Skeletal muscle satellite cell (primary cell): ENCODE measurements around the gene NCF2.

Source experiments
- H3K27me3 ChIP-seq: 2 replicates; pipeline ENCODE4 v1.7.0; 2013; ENCODE audit warnings: low read length; ENCODE audit not compliant: control insufficient read depth, insufficient read depth
- H3K36me3 ChIP-seq: 2 replicates; pipeline ENCODE4 v1.7.0; 2013; ENCODE audit warnings: mild to moderate bottlenecking, control low read depth, low read length; ENCODE audit not compliant: insufficient read depth
- H3K4me1 ChIP-seq: 2 replicates; pipeline ENCODE4 v1.7.0; 2013; ENCODE audit warnings: low read length; ENCODE audit not compliant: control insufficient read depth, insufficient read depth
- H3K4me2 ChIP-seq: 2 replicates; pipeline ENCODE4 v1.7.0; 2013; ENCODE audit warnings: mild to moderate bottlenecking, low read length
- H3K4me3 ChIP-seq: 2 replicates; pipeline ENCODE4 v1.7.0; 2013; ENCODE audit warnings: low read length
- H3K9ac ChIP-seq: 2 replicates; pipeline ENCODE4 v1.7.0; 2013; ENCODE audit warnings: mild to moderate bottlenecking, low read depth, low read length, moderate library complexity
- H3K9me3 ChIP-seq: replicated peaks from 2 replicates; pipeline ENCODE4 v1.7.0; 2013; ENCODE audit warnings: mild to moderate bottlenecking, control low read depth, low read length

The NCF2 gene

DNA sequence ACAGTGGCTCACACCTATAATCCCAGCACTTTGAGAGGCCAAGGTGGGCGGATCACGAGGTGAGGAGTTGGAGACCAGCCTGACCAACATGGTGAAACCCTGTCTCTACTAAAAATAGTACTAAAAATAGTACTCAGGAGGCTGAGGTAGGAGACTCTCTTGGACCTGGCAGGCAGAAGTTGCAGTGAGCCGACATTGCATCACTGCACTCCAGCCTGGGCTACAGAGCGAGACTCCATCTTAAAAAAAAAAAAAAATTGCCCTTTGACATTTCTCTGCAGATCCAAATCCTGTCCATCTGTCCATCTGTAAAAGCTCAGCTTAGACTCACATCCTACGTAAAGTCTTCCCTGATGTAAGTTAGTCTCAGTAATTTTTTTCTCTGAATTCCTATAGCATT, 6.2 kb upstream of the NCF2 start:
- no peak overlapping the region for H3K4me2 ChIP-seq
- no peak overlapping the region for H3K9ac ChIP-seq
- no peaks in the 10 kb centered on the region for H3K36me3 ChIP-seq
- H3K27me3 ChIP-seq = peaks cover 7% of the 10 kb centered on the region
- no peaks in the 10 kb centered on the region for H3K9me3 ChIP-seq
- H3K4me1 ChIP-seq = peaks cover 5% of the 10 kb centered on the region
- no peak overlapping the region for H3K4me3 ChIP-seq

DNA sequence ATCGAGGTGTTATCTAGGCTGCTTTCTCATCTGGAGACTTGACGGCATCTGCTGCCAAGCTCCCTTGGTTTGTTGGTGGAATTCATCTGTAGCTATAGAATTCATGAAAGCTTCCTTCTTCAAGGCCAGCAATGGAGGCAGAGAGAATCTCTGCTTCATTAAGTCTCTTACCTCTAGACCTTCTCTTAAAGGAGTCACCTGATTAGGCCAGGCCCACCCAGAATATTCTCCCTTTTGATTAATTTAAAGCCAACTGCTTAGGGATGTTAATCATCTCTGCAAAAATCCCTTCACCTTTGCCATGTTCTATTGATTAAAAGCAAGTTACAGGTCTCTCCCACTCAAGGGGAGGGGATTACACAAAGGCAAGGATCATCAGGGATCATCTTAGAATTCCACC, 5.3 kb upstream of the NCF2 start:
- Histone ChIP-seq H3K9ac (no peak overlapping the region), H3K4me1 (peaks cover 3% of the 10 kb centered on the region), H3K4me2 (no peak overlapping the region), H3K36me3 (no peaks in the 10 kb centered on the region), H3K4me3 (no peak overlapping the region), H3K9me3 (no peaks in the 10 kb centered on the region), H3K27me3 (peaks cover 7% of the 10 kb centered on the region)

DNA sequence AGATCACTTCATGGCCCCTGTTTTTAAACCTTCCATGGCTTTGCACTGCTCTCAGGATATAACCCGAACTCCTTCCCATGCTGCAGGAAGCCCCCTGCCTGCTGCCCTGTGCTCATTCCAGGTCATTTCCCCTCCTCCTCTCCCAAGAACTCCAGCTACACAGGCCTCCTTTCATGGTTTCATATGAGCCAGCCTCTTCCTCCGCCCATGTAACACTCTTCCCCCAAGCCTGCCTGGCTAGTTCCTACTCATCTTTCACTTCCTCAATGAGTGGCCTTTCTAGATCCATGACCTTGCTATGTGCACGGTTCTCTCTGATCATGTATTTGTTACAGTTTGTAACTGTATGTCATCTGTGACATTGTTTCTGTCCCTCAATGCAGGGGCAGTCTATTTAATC, 3.1 kb upstream of the NCF2 start:
- H3K9ac ChIP-seq = no peak overlapping the region
- no peak overlapping the region for H3K4me2 ChIP-seq
- H3K4me1 ChIP-seq = no peaks in the 10 kb centered on the region
- H3K27me3 ChIP-seq = peaks cover 7% of the 10 kb centered on the region
- H3K4me3 ChIP-seq = no peak overlapping the region
- no peaks in the 10 kb centered on the region for H3K36me3 ChIP-seq
- no peaks in the 10 kb centered on the region for H3K9me3 ChIP-seq

DNA sequence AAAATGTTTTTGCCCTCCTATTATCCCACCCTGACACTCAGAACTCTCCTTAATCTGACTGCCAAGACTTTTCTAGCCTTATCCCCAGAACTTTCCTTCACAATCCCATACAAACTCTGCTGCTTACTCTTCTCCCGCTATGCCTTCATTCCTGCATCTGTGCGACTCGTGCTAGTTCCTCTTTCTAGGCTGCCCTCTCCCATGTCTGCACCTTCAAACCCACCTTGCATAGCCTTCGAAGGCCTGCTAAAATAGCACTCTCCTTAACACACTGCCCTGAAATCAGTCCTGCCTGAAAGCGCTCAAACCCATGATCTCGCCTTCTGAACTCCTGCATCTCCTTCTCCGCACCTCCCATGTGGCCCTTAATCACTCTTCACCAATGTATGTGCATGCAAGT, 2.5 kb upstream of the NCF2 start:
- no peak overlapping the region for H3K9ac ChIP-seq
- H3K4me1 ChIP-seq = no peaks in the 10 kb centered on the region

DNA sequence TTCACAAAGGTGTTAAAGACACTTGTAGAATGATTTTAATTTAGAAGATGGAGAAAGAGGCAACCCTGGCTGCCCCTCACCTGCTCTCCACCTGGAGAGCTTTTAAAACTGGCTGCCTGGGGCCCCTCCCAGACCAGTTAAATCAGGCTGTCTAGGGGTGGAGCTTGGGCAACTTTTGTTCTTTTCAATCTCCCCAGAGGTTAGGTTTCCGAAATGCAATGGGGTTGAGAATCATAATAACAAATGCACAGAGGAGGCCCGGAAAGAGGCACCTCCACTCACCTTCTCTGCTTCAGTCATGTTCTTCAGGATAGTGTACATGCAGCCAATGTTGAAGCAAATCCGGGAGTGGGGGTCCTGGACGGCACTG, 400 bp downstream of the NCF2 start:
- Histone ChIP-seq H3K9me3 (no peaks in the 10 kb centered on the region), H3K9ac (no peak overlapping the region), H3K4me3 (no peak overlapping the region), H3K27me3 (no peaks in the 10 kb centered on the region), H3K36me3 (no peaks in the 10 kb centered on the region), H3K4me1 (peaks cover 3% of the 10 kb centered on the region), H3K4me2 (no peak overlapping the region)

More for the DNA sequence above, 2.5 kb upstream of the NCF2 start:
- Histone ChIP-seq H3K4me3 (no peak overlapping the region), H3K9me3 (no peaks in the 10 kb centered on the region), H3K27me3 (peaks cover 7% of the 10 kb centered on the region), H3K36me3 (no peaks in the 10 kb centered on the region), H3K4me2 (no peak overlapping the region)

DNA sequence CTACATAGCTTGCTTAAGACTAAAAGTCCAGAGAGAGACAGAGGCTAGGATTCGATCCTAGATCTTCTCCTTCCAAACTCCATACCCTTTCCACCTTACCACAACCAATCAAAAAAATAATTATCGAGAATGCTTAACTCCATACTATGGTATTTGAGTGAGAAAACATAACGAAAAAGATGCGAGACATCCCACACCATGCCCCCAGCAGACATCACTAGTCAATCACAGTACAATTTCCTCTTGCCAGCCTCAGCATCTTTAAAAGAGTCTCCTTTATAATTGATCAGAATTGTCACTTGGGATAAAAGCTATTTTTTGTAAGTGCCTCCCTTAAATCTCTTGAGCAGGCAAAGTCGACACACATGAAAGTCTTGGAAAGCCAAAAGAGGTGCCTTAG, 875 bp downstream of the NCF2 start:
- Histone ChIP-seq H3K4me2 (no peak overlapping the region), H3K27me3 (no peaks in the 10 kb centered on the region), H3K4me3 (no peak overlapping the region), H3K4me1 (peaks cover 3% of the 10 kb centered on the region), H3K36me3 (no peaks in the 10 kb centered on the region), H3K9ac (no peak overlapping the region), H3K9me3 (no peaks in the 10 kb centered on the region)

DNA sequence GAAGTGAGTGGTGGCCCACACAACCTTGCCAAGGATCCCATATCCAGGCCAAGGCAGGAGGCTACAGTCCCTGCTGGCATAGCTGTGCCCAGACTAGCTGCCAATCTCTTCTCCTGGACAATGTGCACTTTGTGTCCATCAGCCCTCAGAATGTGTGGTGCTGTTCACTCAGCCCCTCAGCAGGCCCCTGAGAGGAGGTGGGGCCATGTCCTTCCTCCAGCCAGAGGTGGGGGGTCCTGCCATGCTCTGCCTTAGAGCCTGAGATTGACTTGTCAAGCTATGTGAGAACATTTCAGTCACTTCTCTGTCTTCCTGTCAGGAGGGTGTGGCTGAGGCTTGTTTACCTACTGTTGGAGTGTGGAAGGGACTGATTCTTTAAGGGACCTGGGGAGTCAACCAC, 1.4 kb downstream of the NCF2 start:
- Histone ChIP-seq H3K27me3 (no peaks in the 10 kb centered on the region), H3K36me3 (no peaks in the 10 kb centered on the region), H3K4me2 (no peak overlapping the region), H3K4me3 (no peak overlapping the region), H3K4me1 (peaks cover 3% of the 10 kb centered on the region), H3K9me3 (no peaks in the 10 kb centered on the region), H3K9ac (no peak overlapping the region)

DNA sequence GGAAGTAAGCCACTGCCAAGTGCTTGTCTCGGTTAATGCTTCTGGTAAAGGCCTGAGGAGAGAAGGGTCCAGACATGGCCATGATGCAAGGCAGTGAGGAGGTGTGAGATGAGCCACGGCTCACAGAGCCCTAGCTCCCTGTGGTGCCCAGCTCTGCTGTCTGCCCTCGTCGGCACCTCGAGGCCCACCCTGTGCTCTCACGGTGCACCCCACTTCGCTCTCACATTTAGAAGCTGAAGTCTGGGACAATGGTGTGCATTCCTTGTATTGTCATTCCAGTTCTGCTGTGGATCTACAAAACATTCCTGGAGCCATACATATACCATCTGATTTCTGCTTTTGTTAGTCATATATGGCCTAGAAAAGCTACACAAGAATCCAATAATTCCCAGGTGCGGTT, 3.3 kb downstream of the NCF2 start:
- no peaks in the 10 kb centered on the region for H3K27me3 ChIP-seq
- no peak overlapping the region for H3K4me2 ChIP-seq
- no peaks in the 10 kb centered on the region for H3K36me3 ChIP-seq
- H3K4me3 ChIP-seq = no peak overlapping the region
- H3K9ac ChIP-seq = no peak overlapping the region
- H3K9me3 ChIP-seq = no peaks in the 10 kb centered on the region
- H3K4me1 ChIP-seq = peaks cover 3% of the 10 kb centered on the region

DNA sequence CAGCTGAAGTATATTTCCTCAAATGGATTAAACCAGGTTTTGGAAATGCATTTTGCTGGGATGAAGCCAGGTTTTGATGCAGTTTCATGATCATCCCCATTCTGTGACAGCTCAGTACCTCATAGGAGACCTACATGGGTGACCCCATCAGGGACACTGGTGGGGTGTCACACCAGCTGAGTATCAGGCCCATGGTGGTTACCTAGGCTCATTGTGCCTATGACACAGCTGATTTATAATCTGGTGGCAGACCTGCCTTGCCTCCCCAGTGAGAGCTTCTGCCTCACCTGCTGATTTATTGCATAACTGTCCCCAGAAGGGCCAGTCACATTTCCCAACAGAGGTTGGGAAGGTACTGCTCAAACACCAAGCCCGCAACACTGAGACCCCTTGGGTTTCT, 3.8 kb downstream of the NCF2 start:
- H3K4me3 ChIP-seq = no peak overlapping the region
- no peak overlapping the region for H3K9ac ChIP-seq
- no peaks in the 10 kb centered on the region for H3K36me3 ChIP-seq
- H3K9me3 ChIP-seq = no peaks in the 10 kb centered on the region
- H3K27me3 ChIP-seq = no peaks in the 10 kb centered on the region
- no peak overlapping the region for H3K4me2 ChIP-seq
- H3K4me1 ChIP-seq = peaks cover 3% of the 10 kb centered on the region

DNA sequence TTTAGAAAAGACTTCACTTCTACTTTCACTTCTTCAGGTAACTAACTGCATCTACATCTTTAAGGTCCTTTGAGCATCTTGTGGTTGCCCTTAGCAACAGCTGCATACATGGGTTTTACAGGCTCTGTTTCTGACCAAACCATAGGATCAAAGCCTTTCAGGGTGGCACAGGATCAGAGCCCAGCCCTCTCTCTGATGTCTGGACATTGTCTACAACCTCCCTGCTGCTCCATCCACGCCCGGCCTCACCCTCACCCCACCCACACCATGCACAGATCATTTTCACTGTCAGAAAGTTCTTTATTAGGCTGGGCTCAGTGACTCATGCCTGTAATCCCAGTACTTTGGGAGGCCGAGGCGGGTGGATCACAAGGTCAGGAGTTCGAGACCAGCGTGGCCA, 5.2 kb downstream of the NCF2 start:
- H3K27me3 ChIP-seq = no peaks in the 10 kb centered on the region
- no peaks in the 10 kb centered on the region for H3K36me3 ChIP-seq
- no peaks in the 10 kb centered on the region for H3K9me3 ChIP-seq
- no peak overlapping the region for H3K4me3 ChIP-seq
- H3K4me1 ChIP-seq = peaks cover 8% of the 10 kb centered on the region
- H3K9ac ChIP-seq = no peak overlapping the region
- no peak overlapping the region for H3K4me2 ChIP-seq

DNA sequence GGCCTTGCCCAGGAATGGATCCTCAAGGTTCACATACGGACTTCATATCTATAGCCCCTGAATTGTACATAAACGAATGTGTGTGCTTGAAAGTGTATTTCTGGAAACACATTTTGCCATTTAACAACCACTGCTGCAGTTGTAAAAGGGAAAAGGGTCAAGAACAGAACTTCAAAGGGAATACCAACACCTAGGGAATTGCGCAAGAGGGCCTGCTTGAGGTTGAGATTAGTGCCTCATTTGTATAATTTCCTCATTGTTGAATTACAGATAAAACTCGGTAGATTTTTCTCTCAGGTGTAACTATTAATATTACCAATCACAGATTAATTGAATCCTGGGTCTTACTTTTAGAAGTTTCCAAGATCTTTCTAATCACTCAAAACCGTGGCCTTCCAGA, 6.1 kb downstream of the NCF2 start:
- Histone ChIP-seq H3K36me3 (no peaks in the 10 kb centered on the region), H3K4me3 (no peak overlapping the region), H3K4me1 (peaks cover 8% of the 10 kb centered on the region), H3K27me3 (no peaks in the 10 kb centered on the region), H3K4me2 (no peak overlapping the region), H3K9ac (no peak overlapping the region), H3K9me3 (no peaks in the 10 kb centered on the region)

DNA sequence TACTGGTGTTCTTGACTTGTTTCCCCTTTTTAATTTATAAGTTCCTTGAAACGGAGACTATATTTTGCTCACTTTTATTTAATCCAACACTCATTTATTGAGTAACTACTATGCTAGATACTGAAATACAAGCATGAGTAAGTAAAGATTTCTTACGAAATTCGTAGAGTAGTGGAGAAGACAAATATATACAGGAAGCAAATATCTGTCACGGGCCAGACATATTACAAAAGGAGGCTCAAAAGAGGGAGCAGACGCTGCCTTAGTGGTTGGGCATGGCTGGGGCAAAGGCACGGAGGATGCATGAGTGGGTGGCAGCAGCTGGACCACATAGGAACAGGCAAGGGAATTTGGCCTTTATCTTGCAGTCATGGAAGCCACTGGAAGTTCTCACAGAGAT, 6.8 kb downstream of the NCF2 start:
- H3K27me3 ChIP-seq = no peaks in the 10 kb centered on the region
- H3K9ac ChIP-seq = no peak overlapping the region
- peaks cover 8% of the 10 kb centered on the region for H3K4me1 ChIP-seq
- H3K9me3 ChIP-seq = no peaks in the 10 kb centered on the region
- H3K36me3 ChIP-seq = no peaks in the 10 kb centered on the region
- H3K4me3 ChIP-seq = no peak overlapping the region
- no peak overlapping the region for H3K4me2 ChIP-seq
